Mesodermal cell (in vitro differentiated cells): ENCODE measurements around the gene ELMO1.

Experiments
- H3K27ac ChIP-seq: 2 replicates; pipeline ENCODE4 v1.7.0; 2013; ENCODE audit warnings: mild to moderate bottlenecking, low read depth, low read length, moderate library complexity; ENCODE audit not compliant: severe bottlenecking
- H3K36me3 ChIP-seq: 2 replicates; pipeline ENCODE4 v1.7.1; 2013; ENCODE audit warnings: mild to moderate bottlenecking, low read length, moderate library complexity; ENCODE audit not compliant: control insufficient read depth, insufficient read depth
- H3K4me1 ChIP-seq: one replicate; pipeline ENCODE4 v1.7.1; 2013; ENCODE audit warnings: mild to moderate bottlenecking, low read length; ENCODE audit not compliant: insufficient read depth, control insufficient read depth, poor library complexity, severe bottlenecking
- H3K4me3 ChIP-seq: 2 replicates; pipeline ENCODE4 v1.7.0; 2013; ENCODE audit warnings: low read length, control low read depth, mild to moderate bottlenecking; ENCODE audit not compliant: insufficient read depth, poor library complexity, severe bottlenecking; ENCODE audit errors: extremely low read depth
- H3K9me3 ChIP-seq: 2 replicates; pipeline ENCODE4 v1.7.1; 2013; ENCODE audit warnings: mild to moderate bottlenecking, low read length, moderate library complexity; ENCODE audit not compliant: control insufficient read depth
- WGBS, 2 experiments: methylation state at CpG; one replicate each; pipeline ENCODE4 v1.1.5; 2013; ENCODE audit warnings: missing lambda C conversion rate in 2 of 2; ENCODE audit not compliant: insufficient coverage in 2 of 2; 5-methylcytosine and 5-hydroxymethylcytosine counted together

The ELMO1 gene

GRCh38 chr7:36999626-37000485, 448.8 kb downstream of the ELMO1 start:
- no peak overlapping the region for H3K27ac ChIP-seq
- H3K4me3 ChIP-seq = no peak overlapping the region
- H3K36me3 ChIP-seq = no peaks in the 10 kb centered on the region
- H3K4me1 ChIP-seq = peaks cover under 1% of the 10 kb centered on the region
- no peaks in the 10 kb centered on the region for H3K9me3 ChIP-seq
- WGBS, 2 experiments = 88 to 91% methylated on average over 6 to 8 of the region's 9 CpGs

GRCh38 chr7:36995776-36996175, 452.9 kb downstream of the ELMO1 start:
- no peaks in the 10 kb centered on the region for H3K9me3 ChIP-seq
- H3K36me3 ChIP-seq = no peaks in the 10 kb centered on the region
- H3K4me3 ChIP-seq = no peak overlapping the region
- WGBS, 2 experiments = 83 to 100% methylated on average over 2 of the region's 2 CpGs
- H3K4me1 ChIP-seq = peaks cover 8% of the 10 kb centered on the region
- no peak overlapping the region for H3K27ac ChIP-seq

- H3K9me3 ChIP-seq = no peaks in the 10 kb centered on the region
- peaks cover 8% of the 10 kb centered on the region for H3K4me1 ChIP-seq
- no peaks in the 10 kb centered on the region for H3K36me3 ChIP-seq
- H3K27ac ChIP-seq = no peak overlapping the region
- 100% methylated on average over 1 of the region's 1 CpG; no CpG with 5 or more reads in 1 of the 2 experiments for WGBS, 2 experiments
- H3K4me3 ChIP-seq = no peak overlapping the region
Observed at GRCh38 chr7:36994456-36995112, 454.1 kb downstream of the ELMO1 start.

GRCh38 chr7:36986948-36987724, 461.5 kb downstream of the ELMO1 start:
- H3K27ac ChIP-seq = peak overlapping the region; percentile 1
- WGBS, 2 experiments = 52 to 53% methylated on average over 10 to 13 of the region's 14 CpGs
- H3K4me3 ChIP-seq = no peak overlapping the region
- H3K4me1 ChIP-seq = peaks cover 5% of the 10 kb centered on the region
- H3K9me3 ChIP-seq = no peaks in the 10 kb centered on the region
- H3K36me3 ChIP-seq = no peaks in the 10 kb centered on the region

- Histone ChIP-seq H3K9me3 (no peaks in the 10 kb centered on the region), H3K36me3 (no peaks in the 10 kb centered on the region), H3K27ac (peak overlapping the region; percentile 1), H3K4me3 (no peak overlapping the region), H3K4me1 (peaks cover 5% of the 10 kb centered on the region)
- WGBS, 2 experiments = 28 to 30% methylated on average over 2 to 4 of the region's 5 CpGs
Observed at GRCh38 chr7:36986511-36986933, 462.1 kb downstream of the ELMO1 start.

- 95 to 97% methylated on average over 7 to 10 of the region's 13 CpGs for WGBS, 2 experiments
- Histone ChIP-seq H3K4me1 (peaks cover 5% of the 10 kb centered on the region), H3K4me3 (no peak overlapping the region), H3K9me3 (no peaks in the 10 kb centered on the region), H3K27ac (no peak overlapping the region), H3K36me3 (no peaks in the 10 kb centered on the region)
Observed at GRCh38 chr7:36985866-36986400, 462.7 kb downstream of the ELMO1 start.

- H3K4me1 ChIP-seq = peaks cover 5% of the 10 kb centered on the region
- 83% methylated on average over 2 of the region's 5 CpGs; no CpG with 5 or more reads in 1 of the 2 experiments for WGBS, 2 experiments
- H3K4me3 ChIP-seq = no peak overlapping the region
- no peaks in the 10 kb centered on the region for H3K36me3 ChIP-seq
- H3K27ac ChIP-seq = no peak overlapping the region
- no peaks in the 10 kb centered on the region for H3K9me3 ChIP-seq
Observed at GRCh38 chr7:36985316-36985715, 463.3 kb downstream of the ELMO1 start.

- Histone ChIP-seq H3K36me3 (no peaks in the 10 kb centered on the region), H3K4me3 (no peak overlapping the region), H3K27ac (no peak overlapping the region), H3K4me1 (peaks cover 5% of the 10 kb centered on the region), H3K9me3 (no peaks in the 10 kb centered on the region)
- 86 to 91% methylated on average over 4 to 6 of the region's 6 CpGs for WGBS, 2 experiments
Observed at GRCh38 chr7:36984710-36985312, 463.9 kb downstream of the ELMO1 start.

GRCh38 chr7:36984041-36984521, 464.6 kb downstream of the ELMO1 start:
- Histone ChIP-seq H3K4me3 (no peak overlapping the region), H3K27ac (no peak overlapping the region)
- 97 to 100% methylated on average over 6 to 7 of the region's 9 CpGs for WGBS, 2 experiments

GRCh38 chr7:36982766-36983165, 465.9 kb downstream of the ELMO1 start:
- peaks cover 5% of the 10 kb centered on the region for H3K4me1 ChIP-seq
- 90% methylated on average over 3 of the region's 3 CpGs for WGBS, 2 experiments
- no peaks in the 10 kb centered on the region for H3K36me3 ChIP-seq
- H3K9me3 ChIP-seq = no peaks in the 10 kb centered on the region
- no peak overlapping the region for H3K4me3 ChIP-seq
- no peak overlapping the region for H3K27ac ChIP-seq

More at GRCh38 chr7:36984041-36984521, 464.6 kb downstream of the ELMO1 start:
- peaks cover 5% of the 10 kb centered on the region for H3K4me1 ChIP-seq
- no peaks in the 10 kb centered on the region for H3K9me3 ChIP-seq
- H3K36me3 ChIP-seq = no peaks in the 10 kb centered on the region
